SK-N-SH treated with all-trans-retinoic acid at 6 μM for 48 hours (cell line): ENCODE data around the gene CASZ1.

ENCODE experiments used
- ATAC-seq: fragments of 200-7000 bp; cut with Tn5 transposase; 3 replicates; pipeline ENCODE4 v1.9.1; 2020; ENCODE audit warnings: mild to moderate bottlenecking, moderate library complexity
- ARNTL ChIP-seq: fragments of 450-650 bp; formaldehyde crosslinking; IDR thresholded peaks from 2 replicates; pipeline ENCODE4 v1.5.0; 2020; ENCODE audit warnings: low read depth, mild to moderate bottlenecking, moderate library complexity, borderline replicate concordance
- BACH2 ChIP-seq: fragments of 250-450 bp; sonication (Bioruptor Pico); IDR thresholded peaks from 2 replicates; pipeline ENCODE4 v1.9.0; 2021; ENCODE audit warnings: mild to moderate bottlenecking, borderline replicate concordance
- CSDC2 ChIP-seq: fragments of 250-450 bp; sonication (Bioruptor Pico); IDR thresholded peaks from 2 replicates; pipeline ENCODE4 v1.5.0; 2020; ENCODE audit warnings: mild to moderate bottlenecking, moderate library complexity
- GLIS3 ChIP-seq: fragments of 250-450 bp; sonication (Bioruptor Pico); IDR thresholded peaks from 2 replicates; pipeline ENCODE4 v1.5.0; 2020; ENCODE audit warnings: mild to moderate bottlenecking, moderate library complexity
- ISL1 ChIP-seq: fragments of 250-450 bp; sonication (Bioruptor Pico); IDR thresholded peaks from 2 replicates; pipeline ENCODE4 v2.1.2; 2022; ENCODE audit warnings: mild to moderate bottlenecking, moderate library complexity
- OSR1 ChIP-seq: fragments of 250-450 bp; sonication (Bioruptor Pico); IDR thresholded peaks from 2 replicates; pipeline ENCODE4 v1.8.0; 2022; ENCODE audit warnings: moderate library complexity, mild to moderate bottlenecking, inconsistent platforms
- POU6F1 ChIP-seq: fragments of 250-450 bp; sonication (Bioruptor Pico); IDR thresholded peaks from 2 replicates; pipeline ENCODE4 v1.8.0; 2021; ENCODE audit warnings: low read depth, mild to moderate bottlenecking, moderate library complexity, borderline replicate concordance
- PPARA ChIP-seq: fragments of 250-450 bp; sonication (Bioruptor Pico); IDR thresholded peaks from 2 replicates; pipeline ENCODE4 v1.5.0; 2020; ENCODE audit warnings: mild to moderate bottlenecking, borderline replicate concordance
- RARB ChIP-seq: fragments of 250-450 bp; sonication (Bioruptor Pico); IDR thresholded peaks from 2 replicates; pipeline ENCODE4 v1.8.0; 2021; ENCODE audit warnings: mild to moderate bottlenecking, moderate library complexity
- TCF4 ChIP-seq: fragments of 250-450 bp; sonication (Bioruptor Pico); IDR thresholded peaks from 2 replicates; pipeline ENCODE4 v1.8.0; 2021; ENCODE audit warnings: mild to moderate bottlenecking, moderate library complexity, borderline replicate concordance
- TOX ChIP-seq: fragments of 250-450 bp; sonication (Bioruptor Pico); IDR thresholded peaks from 2 replicates; pipeline ENCODE4 v1.8.0; 2021; ENCODE audit warnings: mild to moderate bottlenecking, moderate library complexity, borderline replicate concordance
- TSHZ2 ChIP-seq: fragments of 250-450 bp; sonication (Bioruptor Pico); IDR thresholded peaks from 2 replicates; pipeline ENCODE4 v1.5.0; 2020; ENCODE audit warnings: mild to moderate bottlenecking, moderate library complexity
- ZC3H10 ChIP-seq: fragments of 250-450 bp; sonication (Bioruptor Pico); IDR thresholded peaks from 2 replicates; pipeline ENCODE4 v1.5.1; 2021; ENCODE audit warnings: mild to moderate bottlenecking, moderate library complexity
- ZFP3 ChIP-seq: fragments of 250-450 bp; sonication (Bioruptor Pico); IDR thresholded peaks from 2 replicates; pipeline ENCODE4 v1.5.0; 2020; ENCODE audit warnings: mild to moderate bottlenecking, moderate library complexity
- ZFP30 ChIP-seq: fragments of 450-650 bp; formaldehyde crosslinking; IDR thresholded peaks from 2 replicates; pipeline ENCODE4 v1.5.0; 2022; ENCODE audit warnings: mild to moderate bottlenecking, moderate library complexity
- ZNF565 ChIP-seq: fragments of 450-650 bp; formaldehyde crosslinking; conservative IDR thresholded peaks from 2 replicates; pipeline ENCODE4 v1.5.0; 2020; ENCODE audit warnings: low read depth, mild to moderate bottlenecking, moderate library complexity
- ZNF70 ChIP-seq: fragments of 450-650 bp; formaldehyde crosslinking; IDR thresholded peaks from 2 replicates; pipeline ENCODE4 v1.5.0; 2020; ENCODE audit warnings: mild to moderate bottlenecking, moderate library complexity
- ZNF8 ChIP-seq: fragments of 450-650 bp; formaldehyde crosslinking; IDR thresholded peaks from 2 replicates; pipeline ENCODE4 v1.5.0; 2020; ENCODE audit warnings: mild to moderate bottlenecking, moderate library complexity
- TF ChIP-seq, protein P1 (sequence below): fragments of 250-450 bp; sonication (Bioruptor Pico); IDR thresholded peaks from 2 replicates; pipeline ENCODE4 v1.5.1; 2021; ENCODE audit warnings: mild to moderate bottlenecking, moderate library complexity
- TF ChIP-seq, protein P2 (sequence below): fragments of 250-450 bp; sonication (Bioruptor Pico); IDR thresholded peaks from 2 replicates; pipeline ENCODE4 v1.5.1; 2020; ENCODE audit warnings: low read depth, mild to moderate bottlenecking, moderate library complexity

Gene CASZ1

GRCh38 chr1:10745383-10745782, 51.1 kb downstream of the CASZ1 start:
- no peak for ATAC-seq
- TF ChIP-seq ZNF8 (CRISPR knock-in tag) (no peak), CSDC2 (CRISPR knock-in tag) (no peak), ZC3H10 (CRISPR knock-in tag) (no peak), GLIS3 (CRISPR knock-in tag) (no peak), OSR1 (CRISPR knock-in tag) (no peak), TCF4 (no peak), TOX (CRISPR knock-in tag) (no peak), ZFP3 (CRISPR knock-in tag) (no peak), BACH2 (CRISPR knock-in tag) (no peak), ZNF70 (CRISPR knock-in tag) (no peak), ISL1 (CRISPR knock-in tag) (no peak), RARB (no peak), ZNF565 (CRISPR knock-in tag) (no peak), ZFP30 (no peak), PPARA (no peak)
- TF ChIP-seq, protein P1, sequence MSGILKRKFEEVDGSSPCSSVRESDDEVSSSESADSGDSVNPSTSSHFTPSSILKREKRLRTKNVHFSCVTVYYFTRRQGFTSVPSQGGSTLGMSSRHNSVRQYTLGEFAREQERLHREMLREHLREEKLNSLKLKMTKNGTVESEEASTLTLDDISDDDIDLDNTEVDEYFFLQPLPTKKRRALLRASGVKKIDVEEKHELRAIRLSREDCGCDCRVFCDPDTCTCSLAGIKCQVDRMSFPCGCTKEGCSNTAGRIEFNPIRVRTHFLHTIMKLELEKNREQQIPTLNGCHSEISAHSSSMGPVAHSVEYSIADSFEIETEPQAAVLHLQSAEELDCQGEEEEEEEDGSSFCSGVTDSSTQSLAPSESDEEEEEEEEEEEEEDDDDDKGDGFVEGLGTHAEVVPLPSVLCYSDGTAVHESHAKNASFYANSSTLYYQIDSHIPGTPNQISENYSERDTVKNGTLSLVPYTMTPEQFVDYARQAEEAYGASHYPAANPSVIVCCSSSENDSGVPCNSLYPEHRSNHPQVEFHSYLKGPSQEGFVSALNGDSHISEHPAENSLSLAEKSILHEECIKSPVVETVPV (CRISPR knock-in tag), result no peak
- TF ChIP-seq, protein P2, sequence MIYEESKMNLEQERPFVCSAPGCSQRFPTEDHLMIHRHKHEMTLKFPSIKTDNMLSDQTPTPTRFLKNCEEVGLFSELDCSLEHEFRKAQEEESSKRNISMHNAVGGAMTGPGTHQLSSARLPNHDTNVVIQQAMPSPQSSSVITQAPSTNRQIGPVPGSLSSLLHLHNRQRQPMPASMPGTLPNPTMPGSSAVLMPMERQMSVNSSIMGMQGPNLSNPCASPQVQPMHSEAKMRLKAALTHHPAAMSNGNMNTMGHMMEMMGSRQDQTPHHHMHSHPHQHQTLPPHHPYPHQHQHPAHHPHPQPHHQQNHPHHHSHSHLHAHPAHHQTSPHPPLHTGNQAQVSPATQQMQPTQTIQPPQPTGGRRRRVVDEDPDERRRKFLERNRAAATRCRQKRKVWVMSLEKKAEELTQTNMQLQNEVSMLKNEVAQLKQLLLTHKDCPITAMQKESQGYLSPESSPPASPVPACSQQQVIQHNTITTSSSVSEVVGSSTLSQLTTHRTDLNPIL (CRISPR knock-in tag), result no peak

DNA sequence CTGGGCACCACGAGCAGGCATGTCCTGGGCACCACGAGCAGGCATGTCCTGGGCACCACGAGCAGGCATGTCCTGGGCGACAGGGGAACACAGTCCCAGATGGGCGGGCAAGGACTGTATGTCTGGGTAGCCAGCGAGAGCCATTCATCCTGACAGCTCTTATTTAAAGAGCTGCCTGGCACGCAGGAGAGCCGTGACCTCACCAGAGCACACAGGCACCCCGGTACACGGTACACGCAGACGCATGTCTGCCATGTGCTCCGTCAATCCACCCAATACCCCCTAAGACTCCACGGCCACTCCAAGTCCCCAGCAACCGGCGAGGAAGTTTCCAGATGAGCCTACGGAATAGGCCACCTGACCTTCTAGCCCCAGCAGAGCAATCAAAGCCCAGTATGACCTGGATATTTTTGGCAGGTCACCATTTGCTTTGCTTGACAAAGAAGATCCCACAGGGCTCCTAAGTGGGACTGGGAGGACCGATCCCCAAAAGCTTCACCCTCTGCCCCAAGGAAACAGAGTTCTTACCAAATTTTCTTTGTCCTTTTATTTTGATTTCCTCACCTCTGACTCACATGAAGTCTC, 51.7 kb downstream of the CASZ1 start:
- no peak for ATAC-seq
- TF ChIP-seq ZNF565 (CRISPR knock-in tag) (no peak), ZNF8 (CRISPR knock-in tag) (no peak), OSR1 (CRISPR knock-in tag) (no peak), TCF4 (no peak), ZFP30 (no peak), TSHZ2 (no peak), RARB (no peak)

DNA sequence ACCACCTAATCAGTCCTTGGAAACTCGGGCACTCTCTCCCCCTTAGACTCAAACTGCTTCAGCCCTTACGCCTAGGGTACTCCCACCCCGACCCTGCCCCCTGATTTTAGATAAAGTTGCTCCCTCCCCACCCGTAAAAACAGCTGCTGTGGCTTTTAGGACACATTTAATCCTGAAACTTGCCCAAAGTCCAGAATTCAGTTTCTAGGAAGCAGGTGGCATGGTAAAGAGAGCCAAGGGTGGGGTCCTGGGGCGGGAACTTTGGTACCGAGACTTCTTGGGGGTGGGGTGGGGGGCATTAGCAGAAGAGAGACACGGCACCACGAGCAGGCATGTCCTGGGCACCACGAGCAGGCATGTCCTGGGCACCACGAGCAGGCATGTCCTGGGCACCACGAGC, 52.4 kb downstream of the CASZ1 start:
- ATAC-seq, result no peak
- TF ChIP-seq TCF4, result no peak
- no peak for TF ChIP-seq ZNF565 (CRISPR knock-in tag)
- no peak for TF ChIP-seq ISL1 (CRISPR knock-in tag)
- TF ChIP-seq ZNF70 (CRISPR knock-in tag), result no peak
- TF ChIP-seq ARNTL, result no peak
- no peak for TF ChIP-seq ZNF8 (CRISPR knock-in tag)
- TF ChIP-seq POU6F1 (CRISPR knock-in tag), result no peak

DNA sequence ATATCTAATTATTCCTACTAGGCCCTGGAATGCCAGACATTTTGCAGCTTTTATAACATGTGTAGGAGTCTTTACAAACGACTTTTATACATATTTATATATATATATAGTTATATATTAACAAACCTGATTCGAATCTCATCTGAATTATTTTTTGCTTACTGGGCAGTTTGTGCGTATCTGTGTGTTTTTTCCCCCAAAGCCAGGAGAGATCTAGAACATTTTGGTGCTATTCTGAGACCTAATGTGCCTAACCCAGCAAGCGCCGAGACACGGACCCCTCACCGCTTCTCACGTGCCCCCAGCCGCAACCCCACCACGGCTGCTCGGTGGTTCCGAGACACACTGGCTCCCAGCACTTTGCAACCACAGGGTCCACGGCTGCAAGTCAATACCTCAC, 54.8 kb downstream of the CASZ1 start:
- no peak for TF ChIP-seq POU6F1 (CRISPR knock-in tag)
- TF ChIP-seq TCF4, result no peak
- no peak for TF ChIP-seq ZFP3 (CRISPR knock-in tag)
- no peak for ATAC-seq
